GM12872 (cell line): ENCODE results near the gene SHLD2.

Experiments
- TF ChIP-seq, protein P1 (sequence below): IDR thresholded peaks from 3 replicates; pipeline ENCODE4 v1.5.1; 2011; ENCODE audit warnings: low read depth, mild to moderate bottlenecking, low read length, moderate library complexity; ENCODE audit not compliant: insufficient read depth

The SHLD2 gene, protein sequence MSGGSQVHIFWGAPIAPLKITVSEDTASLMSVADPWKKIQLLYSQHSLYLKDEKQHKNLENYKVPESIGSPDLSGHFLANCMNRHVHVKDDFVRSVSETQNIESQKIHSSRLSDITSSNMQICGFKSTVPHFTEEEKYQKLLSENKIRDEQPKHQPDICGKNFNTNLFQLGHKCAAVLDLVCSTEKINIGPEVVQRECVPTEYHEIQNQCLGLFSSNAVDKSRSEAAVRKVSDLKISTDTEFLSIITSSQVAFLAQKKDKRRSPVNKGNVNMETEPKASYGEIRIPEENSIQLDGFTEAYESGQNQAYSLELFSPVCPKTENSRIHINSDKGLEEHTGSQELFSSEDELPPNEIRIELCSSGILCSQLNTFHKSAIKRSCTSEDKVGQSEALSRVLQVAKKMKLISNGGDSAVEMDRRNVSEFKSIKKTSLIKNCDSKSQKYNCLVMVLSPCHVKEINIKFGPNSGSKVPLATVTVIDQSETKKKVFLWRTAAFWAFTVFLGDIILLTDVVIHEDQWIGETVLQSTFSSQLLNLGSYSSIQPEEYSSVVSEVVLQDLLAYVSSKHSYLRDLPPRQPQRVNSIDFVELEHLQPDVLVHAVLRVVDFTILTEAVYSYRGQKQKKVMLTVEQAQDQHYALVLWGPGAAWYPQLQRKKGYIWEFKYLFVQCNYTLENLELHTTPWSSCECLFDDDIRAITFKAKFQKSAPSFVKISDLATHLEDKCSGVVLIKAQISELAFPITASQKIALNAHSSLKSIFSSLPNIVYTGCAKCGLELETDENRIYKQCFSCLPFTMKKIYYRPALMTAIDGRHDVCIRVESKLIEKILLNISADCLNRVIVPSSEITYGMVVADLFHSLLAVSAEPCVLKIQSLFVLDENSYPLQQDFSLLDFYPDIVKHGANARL

DNA sequence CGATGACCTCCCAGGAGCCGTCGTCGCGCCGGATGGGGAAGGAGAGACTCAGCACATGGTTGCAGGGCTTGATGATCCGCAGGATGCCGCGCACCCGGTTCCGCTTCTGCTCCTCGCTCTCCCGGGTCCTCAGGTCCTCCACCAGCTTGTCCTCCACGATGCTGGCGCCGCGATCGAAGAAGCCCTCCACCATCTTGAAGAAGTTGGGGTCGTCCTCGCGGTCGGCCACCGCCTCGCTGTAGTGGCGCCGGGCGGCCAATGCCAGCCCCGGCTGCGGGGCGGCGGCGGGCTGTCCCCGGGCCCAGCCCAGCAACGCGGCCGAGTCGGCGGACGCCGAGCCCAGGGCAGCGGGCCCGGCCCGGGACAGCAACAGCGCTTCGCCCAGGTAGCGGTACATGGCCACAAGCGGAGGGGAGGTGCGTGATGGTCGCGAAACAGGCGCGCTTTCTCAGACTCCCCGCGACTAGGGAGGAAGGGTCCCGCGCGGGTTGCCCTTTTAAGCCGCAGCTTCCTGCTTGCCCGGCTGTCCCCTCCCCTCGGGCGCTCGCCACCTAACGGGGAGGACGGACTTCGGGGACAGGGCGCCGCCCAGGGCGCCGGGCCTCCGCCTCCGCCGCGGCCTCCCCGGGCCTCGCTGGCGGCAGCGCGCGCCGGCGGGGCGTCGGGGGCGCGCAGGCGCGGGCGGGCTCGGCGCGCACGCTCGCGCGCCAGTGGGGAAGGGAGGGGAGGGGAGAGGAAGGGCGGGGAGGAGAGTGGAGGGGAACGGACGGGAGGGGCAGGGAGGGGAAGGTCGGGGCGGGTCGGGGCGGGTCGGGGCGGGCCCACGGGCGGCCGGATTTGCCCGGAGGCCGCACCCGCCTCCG lies at the start of gene SHLD2, which contains the start of gene GLUD1:
SHLD2 (plus strand) TSS at position 834 of the 863 bp plus-strand sequence. CDS start 56,149 bp downstream, outside the sequence.
GLUD1 (minus strand) TSS at position 471 of the 863 bp plus-strand sequence; CDS start at position 397, 74 bp downstream.
- TF ChIP-seq, protein P1, sequence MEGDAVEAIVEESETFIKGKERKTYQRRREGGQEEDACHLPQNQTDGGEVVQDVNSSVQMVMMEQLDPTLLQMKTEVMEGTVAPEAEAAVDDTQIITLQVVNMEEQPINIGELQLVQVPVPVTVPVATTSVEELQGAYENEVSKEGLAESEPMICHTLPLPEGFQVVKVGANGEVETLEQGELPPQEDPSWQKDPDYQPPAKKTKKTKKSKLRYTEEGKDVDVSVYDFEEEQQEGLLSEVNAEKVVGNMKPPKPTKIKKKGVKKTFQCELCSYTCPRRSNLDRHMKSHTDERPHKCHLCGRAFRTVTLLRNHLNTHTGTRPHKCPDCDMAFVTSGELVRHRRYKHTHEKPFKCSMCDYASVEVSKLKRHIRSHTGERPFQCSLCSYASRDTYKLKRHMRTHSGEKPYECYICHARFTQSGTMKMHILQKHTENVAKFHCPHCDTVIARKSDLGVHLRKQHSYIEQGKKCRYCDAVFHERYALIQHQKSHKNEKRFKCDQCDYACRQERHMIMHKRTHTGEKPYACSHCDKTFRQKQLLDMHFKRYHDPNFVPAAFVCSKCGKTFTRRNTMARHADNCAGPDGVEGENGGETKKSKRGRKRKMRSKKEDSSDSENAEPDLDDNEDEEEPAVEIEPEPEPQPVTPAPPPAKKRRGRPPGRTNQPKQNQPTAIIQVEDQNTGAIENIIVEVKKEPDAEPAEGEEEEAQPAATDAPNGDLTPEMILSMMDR = no peak

DNA sequence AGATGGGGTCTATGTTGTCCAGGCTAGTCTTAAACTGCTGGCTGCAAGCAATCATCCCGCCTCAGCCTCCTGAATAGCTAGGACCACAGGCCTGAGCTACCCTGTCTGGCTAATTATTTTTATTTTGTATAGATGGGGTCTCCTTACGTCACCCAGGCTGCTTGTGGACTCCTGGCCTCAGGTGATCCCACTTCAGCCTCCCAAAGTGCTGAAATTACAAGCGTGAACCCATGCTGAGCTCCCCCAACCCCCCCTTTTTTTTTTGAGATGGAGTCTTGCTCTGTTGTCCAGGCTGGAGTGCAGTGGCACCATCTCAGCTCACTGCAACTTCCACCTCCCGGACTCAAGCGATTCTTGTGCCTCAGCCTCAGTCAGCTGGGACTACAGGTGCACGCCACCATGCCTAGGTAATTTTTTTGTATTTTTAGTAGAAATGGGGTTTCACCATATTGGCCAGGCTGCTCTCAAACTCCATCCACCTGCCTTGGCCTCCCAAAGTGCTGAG lies 49.5 kb upstream of the SHLD2 start:
- TF ChIP-seq, protein P1 = no peak

DNA sequence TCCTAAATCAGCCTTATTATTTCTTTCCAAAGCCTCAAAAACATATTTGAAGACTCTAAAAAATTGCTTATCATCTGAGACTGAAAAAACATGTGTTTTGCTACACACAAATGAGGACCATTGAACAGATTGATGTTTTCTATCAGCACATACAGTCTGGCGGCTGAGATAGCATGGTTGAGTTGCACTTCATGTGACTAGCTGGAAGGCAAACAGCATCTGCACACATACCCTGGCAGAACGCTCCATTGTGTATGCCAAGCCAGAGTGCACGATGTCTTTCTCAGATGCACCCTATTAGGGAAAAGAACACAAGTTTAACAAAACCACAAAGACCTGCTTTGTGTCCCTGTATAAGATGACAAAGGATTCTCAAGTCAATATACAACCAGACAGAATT lies 41.9 kb upstream of the SHLD2 start:
- TF ChIP-seq, protein P1 = no peak

DNA sequence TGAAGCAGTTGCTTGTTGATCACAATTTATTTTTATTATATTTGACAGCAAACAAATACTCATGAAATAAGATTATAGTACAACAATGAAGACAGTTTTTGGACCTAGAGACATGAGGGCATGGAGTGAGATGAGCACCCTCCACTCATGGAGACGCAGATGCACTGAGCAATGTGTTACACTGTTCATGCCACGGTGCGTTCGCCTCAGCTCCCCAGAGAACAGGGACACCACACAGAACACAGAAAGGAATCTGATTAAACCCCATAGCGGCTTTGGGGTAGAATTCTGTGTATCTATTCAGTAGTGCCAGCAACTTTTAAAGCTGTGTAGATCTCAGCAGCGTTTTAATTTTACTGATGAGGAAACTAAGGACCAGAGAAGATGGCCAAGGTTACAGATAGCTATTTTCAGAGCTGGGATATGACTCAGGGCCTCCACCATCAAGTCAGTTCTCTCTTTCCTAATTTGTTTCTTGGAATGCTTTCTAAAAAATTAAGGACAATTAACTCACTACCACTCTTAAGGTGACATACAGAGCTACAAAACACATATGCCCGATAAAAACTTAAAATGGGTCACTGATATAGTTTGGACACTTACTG lies 41.3 kb upstream of the SHLD2 start:
- TF ChIP-seq, protein P1 = no peak

DNA sequence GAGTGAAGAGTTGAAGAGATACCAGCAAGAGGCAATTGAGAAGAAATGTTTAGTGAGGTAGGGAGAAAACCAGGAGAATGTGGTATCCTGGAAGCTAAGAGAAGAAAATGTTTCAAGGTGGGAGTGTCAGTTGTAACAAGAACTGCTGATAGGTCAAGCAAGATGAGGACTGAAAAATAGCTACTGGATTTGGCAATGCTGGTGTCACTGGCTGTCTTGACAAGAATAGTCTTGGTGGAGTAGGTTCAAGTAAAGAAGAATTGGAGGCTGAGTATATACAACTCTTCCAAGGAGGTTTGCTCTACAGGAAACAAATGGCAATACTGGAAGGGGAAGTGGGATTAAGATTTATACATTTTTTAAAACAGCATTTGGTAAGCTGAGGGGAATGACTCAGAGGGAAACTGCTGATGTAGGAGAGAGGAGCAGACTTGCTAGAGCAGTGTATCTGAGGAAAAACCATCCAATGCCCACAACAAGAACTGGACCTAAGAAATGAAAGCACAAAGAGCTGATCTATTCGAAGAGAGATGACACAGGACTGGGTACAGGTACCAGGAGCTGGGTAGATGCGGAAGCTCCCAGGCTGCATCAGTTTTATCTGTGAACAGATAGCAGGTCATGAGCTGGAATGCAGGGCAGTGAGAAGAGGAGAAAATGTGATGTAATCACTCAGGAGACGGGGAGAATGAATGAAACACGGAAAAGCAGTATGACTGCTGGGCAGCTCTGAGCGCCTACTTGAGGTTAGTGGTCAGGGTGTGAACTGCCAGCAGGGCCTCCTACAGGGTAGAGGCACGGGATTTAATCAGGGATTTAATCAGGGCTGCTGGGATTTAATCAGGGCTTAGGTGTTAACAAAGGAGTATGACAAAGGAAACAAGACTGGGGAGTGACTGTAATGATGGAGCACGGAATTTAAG lies 40.4 kb upstream of the SHLD2 start:
- TF ChIP-seq, protein P1 = no peak

DNA sequence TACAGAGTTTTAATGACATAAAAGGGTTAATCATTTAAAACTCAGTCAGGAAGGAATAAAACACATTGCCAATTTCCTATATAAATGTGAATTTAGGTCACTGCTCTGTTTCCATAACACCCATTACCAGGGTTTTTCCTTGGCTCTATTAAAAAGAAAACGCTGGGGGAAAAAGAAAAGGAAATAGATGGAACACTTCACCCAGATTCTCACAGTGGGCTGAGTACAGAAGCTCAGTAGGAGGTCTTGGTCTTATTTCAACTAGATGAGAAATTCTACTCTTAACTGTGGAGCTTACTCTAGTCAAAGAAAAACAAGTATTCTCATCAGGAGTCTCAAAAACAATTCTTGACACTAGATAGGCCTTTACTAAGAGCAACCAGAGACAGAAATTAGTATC lies 36.8 kb upstream of the SHLD2 start:
- TF ChIP-seq, protein P1 = no peak
